ENCODE measurements around the gene KRT80.

Gene KRT80

DNA sequence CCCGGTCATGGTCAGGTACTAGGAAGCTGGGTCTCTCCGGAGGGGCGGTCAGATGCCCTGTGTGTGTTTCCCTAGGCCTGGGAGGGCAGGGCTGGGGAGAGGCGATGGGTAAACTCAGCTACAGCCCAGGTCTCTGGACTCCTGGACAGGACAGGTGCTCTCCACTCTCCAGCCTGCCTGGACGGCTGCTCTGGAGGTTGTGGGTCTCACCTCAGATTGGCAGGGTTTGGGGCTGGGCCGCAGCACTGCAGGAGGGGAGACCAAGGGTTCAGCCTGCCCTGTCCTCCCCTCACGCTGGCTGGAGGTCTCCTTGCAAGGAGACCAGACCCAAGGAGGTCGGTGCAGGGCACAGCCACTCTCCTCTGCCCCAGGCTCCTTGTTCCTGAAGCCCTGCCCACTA lies 7.8 kb downstream of the KRT80 start:
- Histone ChIP-seq H3K9ac (ENCODE audit: low read length) (no peak overlapping the region), H2BK12ac (ENCODE audit: low read length) (peak overlapping the region; percentile 96), H4K8ac (ENCODE audit: low read depth, low read length) (peak overlapping the region; percentile 66), H4K12ac (ENCODE audit: low read depth, low read length) (no peak overlapping the region), H3K4ac (ENCODE audit: low read depth, low read length) (peak overlapping the region; percentile 53), H3K4me2 (ENCODE audit: low read length) (no peak overlapping the region), H3K4me3 (ENCODE audit: low read depth, low read length) (no peak overlapping the region), H3K4me1 (ENCODE audit: control insufficient read depth in 1 of 2, insufficient read depth in 2 of 2, low read length in 2 of 2) (peaks cover 67 to 81% of the 10 kb centered on the region in 2 experiments), H3K36me3 (ENCODE audit: control insufficient read depth in 1 of 2, insufficient read depth in 2 of 2, low read length in 2 of 2) (peaks cover 9% of the 10 kb centered on the region in 2 experiments), H3K79me2 (ENCODE audit: control insufficient read depth, insufficient read depth, low read length, poor library complexity) (peaks cover 15% of the 10 kb centered on the region), H4K91ac (ENCODE audit: low read depth, low read length) (peak overlapping the region; percentile 95), H3K9me3 (ENCODE audit: insufficient read depth, low read depth, low read length) (no peaks in the 10 kb centered on the region), H2BK5ac (ENCODE audit: low read depth, low read length, poor library complexity) (peak overlapping the region; percentile 78), H3K18ac (ENCODE audit: low read length) (peak overlapping the region; percentile 79), H3K27me3 (ENCODE audit: insufficient read depth, low read length) (no peaks in the 10 kb centered on the region), H2BK120ac (ENCODE audit: insufficient read depth, low read length, poor library complexity) (peak overlapping the region; percentile 94), H3K23ac (ENCODE audit: low read length) (no peak overlapping the region), H2AFZ (ENCODE audit: insufficient read depth, low read length, poor library complexity) (no peak overlapping the region), H2AK5ac (ENCODE audit: low read length) (peak overlapping the region; percentile 96), H3K79me1 (ENCODE audit: low read length) (peaks cover 76% of the 10 kb centered on the region), H3K27ac (ENCODE audit: low read depth, low read length) (peak overlapping the region; percentile 52), H3K14ac (ENCODE audit: low read length) (peak overlapping the region; percentile 90)
- no CpG with 5 or more reads among the region's 8 CpGs for WGBS (ENCODE audit: extremely low coverage, insufficient coverage, insufficient read length)
- no peak for DNase-seq

DNA sequence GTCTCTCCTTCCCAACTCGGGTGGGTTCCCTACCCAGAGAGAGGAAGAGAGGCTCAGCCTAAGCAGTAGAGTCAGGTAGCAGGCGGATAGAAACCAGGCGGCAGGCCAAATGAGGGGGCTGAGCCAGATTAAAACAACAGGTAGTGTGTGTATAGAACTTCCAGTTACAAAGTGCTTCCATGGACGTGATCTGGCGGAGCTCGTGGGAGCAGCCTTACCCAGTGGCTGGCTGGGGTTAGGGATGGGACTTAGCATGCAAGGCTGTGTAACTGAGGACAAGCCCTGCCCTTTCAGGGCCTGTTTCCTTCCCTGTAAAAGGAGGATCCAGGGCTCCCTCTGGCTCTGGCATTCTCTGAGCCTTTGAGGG lies 8.3 kb downstream of the KRT80 start:
- Histone ChIP-seq H2BK12ac (ENCODE audit: low read length) (peak overlapping the region; percentile 96), H2AK5ac (ENCODE audit: low read length) (peak overlapping the region; percentile 96), H4K8ac (ENCODE audit: low read depth, low read length) (peak overlapping the region; percentile 66), H3K23ac (ENCODE audit: low read length) (no peak overlapping the region), H4K91ac (ENCODE audit: low read depth, low read length) (peak overlapping the region; percentile 95), H2BK5ac (ENCODE audit: low read depth, low read length, poor library complexity) (peak overlapping the region; percentile 78), H3K4me2 (ENCODE audit: low read length) (no peak overlapping the region), H3K18ac (ENCODE audit: low read length) (peak overlapping the region; percentile 79), H3K4me1 (ENCODE audit: control insufficient read depth in 1 of 2, insufficient read depth in 2 of 2, low read length in 2 of 2) (peaks cover 67 to 78% of the 10 kb centered on the region in 2 experiments), H3K4me3 (ENCODE audit: low read depth, low read length) (no peak overlapping the region), H4K12ac (ENCODE audit: low read depth, low read length) (no peak overlapping the region), H2BK120ac (ENCODE audit: insufficient read depth, low read length, poor library complexity) (peak overlapping the region; percentile 94), H3K14ac (ENCODE audit: low read length) (peak overlapping the region; percentile 90), H3K27ac (ENCODE audit: low read depth, low read length) (peak overlapping the region; percentile 52), H3K27me3 (ENCODE audit: insufficient read depth, low read length) (no peaks in the 10 kb centered on the region), H3K9me3 (ENCODE audit: insufficient read depth, low read depth, low read length) (no peaks in the 10 kb centered on the region), H3K4ac (ENCODE audit: low read depth, low read length) (peak overlapping the region; percentile 53), H3K79me2 (ENCODE audit: control insufficient read depth, insufficient read depth, low read length, poor library complexity) (peaks cover 15% of the 10 kb centered on the region), H3K9ac (ENCODE audit: low read length) (no peak overlapping the region), H2AFZ (ENCODE audit: insufficient read depth, low read length, poor library complexity) (peak overlapping the region; percentile 27), H3K79me1 (ENCODE audit: low read length) (peaks cover 75% of the 10 kb centered on the region), H3K36me3 (ENCODE audit: control insufficient read depth in 1 of 2, insufficient read depth in 2 of 2, low read length in 2 of 2) (peaks cover 9% of the 10 kb centered on the region in 2 experiments)
- DNase-seq, result no peak
- WGBS (ENCODE audit: extremely low coverage, insufficient coverage, insufficient read length), result no CpG with 5 or more reads among the region's 6 CpGs

DNA sequence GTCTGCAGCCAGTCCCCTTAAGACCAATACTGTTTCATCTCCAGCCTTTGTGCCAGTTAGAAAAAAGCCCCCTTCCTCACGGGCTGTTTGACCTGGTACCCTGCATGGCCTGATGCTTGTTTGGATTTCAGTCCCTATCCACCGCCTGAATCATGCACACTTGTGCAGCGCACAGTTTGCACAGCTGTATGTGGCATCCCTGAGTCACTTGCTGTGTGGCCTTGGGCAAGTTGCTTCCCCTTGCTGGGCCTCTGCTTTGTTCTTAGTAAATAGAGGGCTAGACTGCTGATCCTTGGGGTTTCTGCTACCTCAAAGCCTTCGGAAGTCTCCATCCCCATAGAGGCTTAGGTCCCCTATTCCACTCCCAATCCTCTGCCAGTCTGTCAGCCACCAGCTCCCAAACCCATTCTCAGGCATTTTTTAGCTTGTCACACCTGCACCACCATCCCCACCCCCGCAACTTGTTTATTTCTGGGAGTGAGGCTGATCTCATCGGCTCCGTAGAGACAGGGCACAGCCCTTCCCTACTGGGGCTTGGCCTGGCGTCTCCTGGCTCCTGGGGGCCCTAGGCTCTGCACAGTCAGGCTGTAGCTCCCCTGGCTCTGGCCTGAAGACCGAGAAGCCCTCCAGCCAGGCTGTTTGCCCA lies 8.8 kb downstream of the KRT80 start:
- H3K4ac ChIP-seq (ENCODE audit: low read depth, low read length), result peak overlapping the region; percentile 18
- H4K91ac ChIP-seq (ENCODE audit: low read depth, low read length), result peak overlapping the region; percentile 95
- DNase-seq, result no peak
- WGBS (ENCODE audit: extremely low coverage, insufficient coverage, insufficient read length), result no CpG with 5 or more reads among the region's 9 CpGs
- peak overlapping the region; percentile 50 for H4K8ac ChIP-seq (ENCODE audit: low read depth, low read length)
- peaks cover 15% of the 10 kb centered on the region for H3K79me2 ChIP-seq (ENCODE audit: control insufficient read depth, insufficient read depth, low read length, poor library complexity)
- no peak overlapping the region for H3K4me2 ChIP-seq (ENCODE audit: low read length)
- H4K12ac ChIP-seq (ENCODE audit: low read depth, low read length), result no peak overlapping the region
- H3K23ac ChIP-seq (ENCODE audit: low read length), result no peak overlapping the region
- H2BK12ac ChIP-seq (ENCODE audit: low read length), result peak overlapping the region; percentile 97
- H3K4me3 ChIP-seq (ENCODE audit: low read depth, low read length), result no peak overlapping the region
- no peak overlapping the region for H3K9ac ChIP-seq (ENCODE audit: low read length)
- H3K27me3 ChIP-seq (ENCODE audit: insufficient read depth, low read length), result no peaks in the 10 kb centered on the region
- H3K36me3 ChIP-seq (ENCODE audit: control insufficient read depth in 1 of 2, insufficient read depth in 2 of 2, low read length in 2 of 2), result peaks cover 9% of the 10 kb centered on the region in 2 experiments
- H2AFZ ChIP-seq (ENCODE audit: insufficient read depth, low read length, poor library complexity), result peak overlapping the region; percentile 27
- H2BK5ac ChIP-seq (ENCODE audit: low read depth, low read length, poor library complexity), result peak overlapping the region; percentile 78
- peak overlapping the region; percentile 94 for H2BK120ac ChIP-seq (ENCODE audit: insufficient read depth, low read length, poor library complexity)
- peak overlapping the region; percentile 90 for H3K14ac ChIP-seq (ENCODE audit: low read length)
- H3K27ac ChIP-seq (ENCODE audit: low read depth, low read length), result peak overlapping the region; percentile 52
- H2AK5ac ChIP-seq (ENCODE audit: low read length), result peak overlapping the region; percentile 96
- H3K4me1 ChIP-seq (ENCODE audit: control insufficient read depth in 1 of 2, insufficient read depth in 2 of 2, low read length in 2 of 2), result peaks cover 71 to 79% of the 10 kb centered on the region in 2 experiments
- H3K18ac ChIP-seq (ENCODE audit: low read length), result peak overlapping the region; percentile 81
- H3K9me3 ChIP-seq (ENCODE audit: insufficient read depth, low read depth, low read length), result no peaks in the 10 kb centered on the region
- peaks cover 74% of the 10 kb centered on the region for H3K79me1 ChIP-seq (ENCODE audit: low read length)

DNA sequence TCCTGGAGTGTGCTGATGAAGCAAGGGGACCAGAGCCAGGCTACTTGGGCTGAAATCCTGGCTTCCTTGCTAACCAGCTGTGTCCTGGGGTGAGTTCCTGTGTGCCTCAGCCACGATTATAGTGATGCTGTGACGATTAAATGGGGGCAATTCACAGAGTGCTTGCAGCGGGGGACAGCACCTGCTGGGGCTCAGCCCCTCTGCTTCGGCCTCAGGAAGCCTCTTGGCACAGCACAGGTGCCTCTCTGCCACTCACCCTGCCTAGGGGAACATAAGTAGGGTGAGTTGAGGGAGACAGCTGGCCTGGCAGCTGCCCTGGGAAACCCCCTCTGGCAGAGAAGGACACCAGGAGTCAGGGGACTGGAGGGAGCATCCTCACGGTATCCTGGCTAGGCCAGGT lies 9.4 kb downstream of the KRT80 start:
- H3K4me3 ChIP-seq (ENCODE audit: low read depth, low read length), result no peak overlapping the region
- H3K18ac ChIP-seq (ENCODE audit: low read length), result peak overlapping the region; percentile 81
- H3K4me2 ChIP-seq (ENCODE audit: low read length), result no peak overlapping the region
- peaks cover 73 to 79% of the 10 kb centered on the region in 2 experiments for H3K4me1 ChIP-seq (ENCODE audit: control insufficient read depth in 1 of 2, insufficient read depth in 2 of 2, low read length in 2 of 2)
- H2BK12ac ChIP-seq (ENCODE audit: low read length), result peak overlapping the region; percentile 97
- peaks cover 9% of the 10 kb centered on the region in 2 experiments for H3K36me3 ChIP-seq (ENCODE audit: control insufficient read depth in 1 of 2, insufficient read depth in 2 of 2, low read length in 2 of 2)
- no peak overlapping the region for H3K23ac ChIP-seq (ENCODE audit: low read length)
- peak overlapping the region; percentile 94 for H2BK120ac ChIP-seq (ENCODE audit: insufficient read depth, low read length, poor library complexity)
- peak overlapping the region; percentile 90 for H2AK5ac ChIP-seq (ENCODE audit: low read length)
- peak overlapping the region; percentile 17 for H2AFZ ChIP-seq (ENCODE audit: insufficient read depth, low read length, poor library complexity)
- DNase-seq, result no peak
- H3K27ac ChIP-seq (ENCODE audit: low read depth, low read length), result peak overlapping the region; percentile 88
- H3K9me3 ChIP-seq (ENCODE audit: insufficient read depth, low read depth, low read length), result no peaks in the 10 kb centered on the region
- H3K4ac ChIP-seq (ENCODE audit: low read depth, low read length), result peak overlapping the region; percentile 53
- H3K79me2 ChIP-seq (ENCODE audit: control insufficient read depth, insufficient read depth, low read length, poor library complexity), result peaks cover 15% of the 10 kb centered on the region
- WGBS (ENCODE audit: extremely low coverage, insufficient coverage, insufficient read length), result no CpG with 5 or more reads among the region's 5 CpGs
- peak overlapping the region; percentile 64 for H4K8ac ChIP-seq (ENCODE audit: low read depth, low read length)
- peak overlapping the region; percentile 72 for H3K14ac ChIP-seq (ENCODE audit: low read length)
- H3K9ac ChIP-seq (ENCODE audit: low read length), result no peak overlapping the region
- H2BK5ac ChIP-seq (ENCODE audit: low read depth, low read length, poor library complexity), result peak overlapping the region; percentile 90
- H3K27me3 ChIP-seq (ENCODE audit: insufficient read depth, low read length), result no peaks in the 10 kb centered on the region
- H4K91ac ChIP-seq (ENCODE audit: low read depth, low read length), result peak overlapping the region; percentile 95
- peaks cover 72% of the 10 kb centered on the region for H3K79me1 ChIP-seq (ENCODE audit: low read length)
- no peak overlapping the region for H4K12ac ChIP-seq (ENCODE audit: low read depth, low read length)

Measured in trophoblast cell (in vitro differentiated cells and primary cell).